ENCODE measurements around the gene USP3.

DNA sequence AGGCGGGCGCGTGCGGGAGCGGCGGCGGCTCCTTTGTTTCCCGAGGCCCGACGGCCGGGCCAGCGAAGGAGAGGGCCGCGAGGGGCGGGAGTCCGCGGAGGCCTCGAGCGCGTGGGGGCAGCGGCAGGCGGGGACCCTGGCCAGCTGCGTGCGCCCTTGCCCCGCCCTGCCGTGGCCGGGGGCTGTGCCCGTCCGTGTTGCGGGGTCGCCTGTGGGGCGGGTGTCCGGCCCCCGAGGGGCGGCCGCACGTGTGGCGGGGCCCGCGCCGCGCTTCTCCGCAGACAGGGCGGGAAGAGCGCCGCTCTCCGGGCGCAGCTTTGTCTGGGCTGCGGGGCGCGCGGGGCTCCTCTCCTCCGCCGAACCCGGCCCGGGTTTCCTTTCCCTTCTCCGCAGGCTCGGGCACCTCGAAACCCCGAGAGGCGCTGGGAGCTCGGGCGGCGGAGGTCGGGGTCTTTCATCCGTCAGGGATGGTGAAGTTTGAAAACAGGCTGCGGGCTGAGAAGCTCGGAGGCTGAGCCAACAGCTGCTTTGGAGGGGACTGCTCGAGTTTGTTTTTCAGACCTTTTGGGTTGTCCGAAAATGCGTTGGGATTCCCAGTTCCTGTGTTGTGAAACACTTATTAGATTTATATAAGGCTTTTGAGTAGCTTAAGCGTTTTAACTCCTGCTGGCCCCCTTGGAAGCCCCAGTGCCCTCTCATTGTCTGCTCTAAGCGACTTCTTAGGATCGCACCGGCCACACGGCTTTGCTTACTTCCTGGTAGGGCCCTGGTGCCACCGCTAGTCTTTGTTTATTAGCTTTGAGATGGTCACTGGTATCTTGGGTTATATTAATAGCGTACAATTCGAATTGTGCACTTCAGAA is 817 bp downstream of the USP3 start:
- TF ChIP-seq, protein P1, sequence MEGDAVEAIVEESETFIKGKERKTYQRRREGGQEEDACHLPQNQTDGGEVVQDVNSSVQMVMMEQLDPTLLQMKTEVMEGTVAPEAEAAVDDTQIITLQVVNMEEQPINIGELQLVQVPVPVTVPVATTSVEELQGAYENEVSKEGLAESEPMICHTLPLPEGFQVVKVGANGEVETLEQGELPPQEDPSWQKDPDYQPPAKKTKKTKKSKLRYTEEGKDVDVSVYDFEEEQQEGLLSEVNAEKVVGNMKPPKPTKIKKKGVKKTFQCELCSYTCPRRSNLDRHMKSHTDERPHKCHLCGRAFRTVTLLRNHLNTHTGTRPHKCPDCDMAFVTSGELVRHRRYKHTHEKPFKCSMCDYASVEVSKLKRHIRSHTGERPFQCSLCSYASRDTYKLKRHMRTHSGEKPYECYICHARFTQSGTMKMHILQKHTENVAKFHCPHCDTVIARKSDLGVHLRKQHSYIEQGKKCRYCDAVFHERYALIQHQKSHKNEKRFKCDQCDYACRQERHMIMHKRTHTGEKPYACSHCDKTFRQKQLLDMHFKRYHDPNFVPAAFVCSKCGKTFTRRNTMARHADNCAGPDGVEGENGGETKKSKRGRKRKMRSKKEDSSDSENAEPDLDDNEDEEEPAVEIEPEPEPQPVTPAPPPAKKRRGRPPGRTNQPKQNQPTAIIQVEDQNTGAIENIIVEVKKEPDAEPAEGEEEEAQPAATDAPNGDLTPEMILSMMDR (IDR thresholded peaks at IDR 0.05) = peak in 3 of 4 experiments; percentile 24 to 53 (median 50)
- TF ChIP-seq POLR2A (IDR thresholded peaks at IDR 0.05) = no peak
- TF ChIP-seq EP300 (IDR thresholded peaks at IDR 0.05) = no peak
